Activated CD4-positive, alpha-beta T cell treated with anti-CD3 and anti-CD28 coated beads, Interleukin-2, Interleukin-6, amounts not matched to agents 100 ng/mL and 50 ng/mL, durations not matched to agents 16 hours and 8 hours (primary cell): ENCODE measurements around the gene ASRGL1.
A peak's percentile ranks its signal among the peaks of the same experiment; 100 is the strongest.
"Not testable (repeated sequence)": the region's sequence is repeated elsewhere in the genome, so short reads cannot be mapped to it uniquely, and the experiment has no call there.

Experiments used
- DNase-seq: peaks from one replicate; pipeline ENCODE4 v3.0.0-alpha.2; 2020

Gene ASRGL1

DNA sequence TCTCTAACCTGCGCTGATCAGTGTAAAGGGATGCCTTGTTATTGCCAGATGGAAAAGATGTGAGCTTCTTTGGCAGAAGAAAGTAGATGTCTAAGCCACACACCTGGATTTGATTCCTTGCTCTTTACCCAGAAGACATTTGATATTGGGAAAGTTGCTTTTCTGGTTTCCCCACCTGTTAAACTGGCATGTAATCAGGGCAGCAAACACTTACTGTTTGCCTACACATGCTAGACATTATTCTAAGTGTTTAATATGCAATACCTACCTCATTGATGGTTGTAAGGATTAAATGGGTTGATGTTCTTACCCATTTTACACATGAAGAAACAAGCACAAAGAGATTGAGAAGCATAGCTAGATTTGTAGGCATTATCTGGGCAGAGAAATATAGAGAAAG lies 16.6 kb downstream of the ASRGL1 start:
- DNase-seq: no peak

DNA sequence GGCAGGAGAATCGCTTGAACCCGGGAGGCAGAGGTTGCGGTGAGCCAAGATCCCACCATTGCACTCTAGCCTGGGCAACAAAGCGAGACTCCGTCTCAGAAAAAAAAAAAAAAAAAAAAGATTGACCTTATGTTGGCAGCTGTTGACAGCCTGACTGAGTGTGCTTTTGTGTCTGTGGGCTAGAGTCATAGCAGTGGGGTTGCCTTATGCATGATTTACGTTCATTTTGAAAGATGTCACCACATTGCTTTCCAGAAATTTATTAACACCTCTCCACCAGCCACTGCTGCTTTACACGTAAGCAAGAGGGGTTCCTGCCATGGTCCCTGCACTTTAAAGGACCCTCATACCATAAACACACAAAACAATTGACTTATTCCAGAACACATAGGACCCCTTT lies 21.0 kb downstream of the ASRGL1 start:
- DNase-seq: no peak

- DNase-seq: no peak
Measured at GRCh38 chr11:62359475-62359874, 22.2 kb downstream of the ASRGL1 start.

GRCh38 chr11:62360685-62361084 lies 23.4 kb downstream of the ASRGL1 start:
- no peak for DNase-seq

DNA sequence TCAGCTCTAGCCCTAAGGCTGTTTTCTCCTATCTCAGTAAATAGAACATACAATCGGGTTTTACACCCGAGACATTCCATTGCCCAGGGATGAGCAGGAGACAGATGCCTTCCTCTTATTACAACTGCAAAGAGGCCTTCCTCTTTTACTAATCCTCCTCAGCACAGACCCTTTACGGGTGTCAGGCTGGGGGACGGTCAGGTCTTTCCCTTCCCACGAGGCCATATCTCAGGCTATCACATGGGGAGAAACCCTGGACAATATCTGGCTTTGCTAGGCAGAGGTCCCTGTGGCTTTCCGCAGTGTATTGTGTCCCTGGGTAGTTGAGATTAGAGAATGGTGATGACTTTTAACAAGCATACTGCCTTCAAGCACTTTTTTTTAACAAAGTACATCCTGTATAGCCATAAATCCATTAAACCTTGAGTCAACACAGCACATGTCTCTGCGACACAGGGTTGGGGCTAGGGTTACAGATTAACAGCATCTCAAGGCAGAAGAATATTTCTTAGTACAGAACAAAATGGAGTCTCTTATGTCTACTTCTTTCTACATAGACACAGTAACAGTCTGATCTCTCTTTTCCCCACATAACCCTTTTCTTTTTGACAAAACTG lies 31.7 kb downstream of the ASRGL1 start:
- not testable (repeated sequence) for DNase-seq

DNA sequence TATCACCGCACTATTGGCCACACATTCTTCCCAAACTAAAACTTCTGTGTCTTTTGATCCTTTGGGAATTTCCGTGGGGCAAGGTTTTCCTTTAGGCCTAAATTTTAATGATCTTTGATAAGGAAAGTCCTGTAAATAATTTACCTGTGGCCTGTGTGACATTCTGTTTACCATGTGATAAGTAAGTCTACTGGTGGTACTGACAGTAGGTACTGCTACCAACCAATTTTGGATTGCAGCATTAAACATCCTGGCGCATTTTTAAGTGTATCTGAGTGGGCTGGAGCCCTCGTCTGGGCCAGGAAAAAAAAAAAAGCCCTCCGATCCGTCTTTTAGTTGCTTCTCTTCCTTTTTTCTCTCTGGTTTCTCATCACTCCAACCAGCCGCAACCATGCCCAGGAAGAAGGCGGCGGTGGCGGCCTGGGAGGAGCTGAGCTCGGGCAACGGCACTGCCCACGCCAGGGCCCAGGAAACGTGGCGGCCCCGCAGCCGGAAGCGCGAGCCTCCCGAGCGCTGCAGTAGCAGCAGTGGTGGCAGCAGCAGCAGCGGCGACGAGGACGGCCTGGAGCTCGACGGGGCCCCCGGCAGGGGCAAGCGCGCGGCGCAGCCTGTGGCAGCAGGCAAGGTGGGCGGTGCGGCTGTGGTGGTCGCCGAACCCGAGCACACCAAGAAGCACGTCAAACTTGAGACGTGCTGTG lies 33.6 kb downstream of the ASRGL1 start:
- DNase-seq: peak; percentile 53

GRCh38 chr11:62372871-62373270 lies 35.6 kb downstream of the ASRGL1 start:
- DNase-seq: no peak

DNA sequence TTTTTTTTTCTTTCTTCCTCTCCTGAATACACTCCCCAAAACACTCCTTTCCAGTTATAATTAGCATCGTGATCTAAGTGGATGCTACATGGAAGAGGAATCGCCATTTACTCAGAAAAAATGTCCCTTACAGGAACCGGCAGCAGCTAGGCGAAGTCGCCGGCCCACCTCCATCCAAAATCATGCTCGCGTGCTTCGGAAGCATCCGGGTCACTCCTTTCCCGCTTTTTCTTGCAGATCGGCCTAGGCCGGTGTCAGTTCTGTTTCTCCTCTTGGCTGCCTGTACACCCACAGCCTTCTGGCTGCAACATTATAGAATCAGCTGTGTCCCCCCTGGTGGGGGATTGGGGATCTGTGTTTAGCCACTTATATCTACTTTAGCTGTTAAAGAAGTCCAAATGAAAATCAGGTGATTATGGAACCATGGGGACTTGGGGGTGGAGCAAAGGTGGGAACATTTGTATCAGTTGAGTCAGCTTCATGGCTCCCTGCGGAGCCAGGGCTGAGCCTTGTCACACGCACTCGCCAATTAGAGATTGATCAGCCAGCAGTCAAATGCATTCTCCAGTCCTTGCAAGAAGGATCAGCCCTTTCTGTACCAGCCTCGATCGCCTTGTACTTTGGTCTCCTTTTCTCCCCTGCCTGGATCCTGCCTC lies 36.3 kb downstream of the ASRGL1 start:
- DNase-seq: no peak

GRCh38 chr11:62374801-62375200 lies 37.6 kb downstream of the ASRGL1 start:
- DNase-seq: no peak

GRCh38 chr11:62378459-62379063 lies 41.3 kb downstream of the ASRGL1 start:
- DNase-seq: peak; percentile 61

DNA sequence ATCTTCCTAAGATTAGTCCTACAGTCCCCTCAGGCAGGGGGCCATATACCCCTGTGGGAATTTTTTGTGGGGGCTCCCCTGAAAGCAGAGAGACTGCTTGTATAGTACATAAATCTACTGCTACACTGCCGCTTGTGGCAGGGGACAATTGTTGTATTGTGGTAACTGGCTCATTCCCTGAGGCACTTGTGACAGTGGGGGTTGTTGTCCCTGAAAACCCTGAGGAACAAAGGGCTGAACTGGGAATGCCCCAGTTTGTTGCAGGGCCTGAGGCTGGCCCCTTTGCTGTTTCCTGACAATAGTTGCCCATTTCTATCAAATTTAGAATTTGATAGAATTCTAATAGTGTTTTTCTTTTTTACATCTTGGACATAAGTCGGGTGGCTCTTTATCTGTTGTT lies 42.3 kb downstream of the ASRGL1 start:
- not testable (repeated sequence) for DNase-seq

DNA sequence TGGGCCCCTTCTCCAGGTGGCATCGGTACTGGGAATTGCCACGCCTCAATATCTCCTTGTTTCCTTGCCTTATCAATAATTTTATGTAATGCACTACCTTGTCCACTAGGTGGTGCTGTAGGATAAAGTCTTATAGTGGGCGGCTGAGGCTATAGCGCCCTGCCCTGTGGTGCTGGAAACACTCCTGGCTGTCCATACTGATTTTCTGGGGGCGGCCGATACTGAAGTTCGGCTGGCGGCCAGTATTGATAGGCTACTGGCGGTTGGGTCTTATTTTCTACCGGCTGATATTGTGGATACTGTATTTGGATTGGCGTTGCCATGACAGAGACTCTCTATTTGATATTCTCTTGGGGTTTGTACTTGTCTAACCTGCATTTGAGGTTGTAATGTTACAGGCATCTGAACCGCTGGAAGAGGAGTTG lies 43.6 kb downstream of the ASRGL1 start:
- DNase-seq: peak; percentile 81

- DNase-seq: no peak
Measured at GRCh38 chr11:62383822-62384221, 46.6 kb downstream of the ASRGL1 start.

- peak; percentile 41 for DNase-seq
Measured at GRCh38 chr11:62386083-62386482, 48.8 kb downstream of the ASRGL1 start.

- no peak for DNase-seq
Measured at GRCh38 chr11:62387381-62387780, 50.1 kb downstream of the ASRGL1 start.

- DNase-seq: no peak
Measured at GRCh38 chr11:62388999-62389398, 51.8 kb downstream of the ASRGL1 start.

DNA sequence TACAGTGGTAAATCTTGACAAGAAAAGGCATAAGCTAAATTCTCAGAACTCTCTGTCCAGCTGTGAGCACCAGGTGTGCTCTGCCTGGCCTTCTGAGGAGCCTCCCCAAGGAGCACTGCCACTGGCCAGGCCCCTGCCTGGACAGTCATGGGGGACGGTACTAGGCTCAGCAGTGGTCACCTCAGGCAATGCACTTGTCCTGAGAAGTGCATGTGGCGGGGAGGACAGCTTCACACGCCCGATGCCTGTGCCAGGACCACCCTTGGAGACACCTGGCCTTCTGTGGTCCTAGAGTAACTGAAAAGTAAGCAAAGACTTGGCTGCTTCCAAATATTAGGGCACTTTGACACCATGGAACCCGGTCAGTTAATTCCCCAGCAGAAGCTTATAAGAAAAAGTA lies 53.0 kb downstream of the ASRGL1 start:
- DNase-seq: no peak

DNA sequence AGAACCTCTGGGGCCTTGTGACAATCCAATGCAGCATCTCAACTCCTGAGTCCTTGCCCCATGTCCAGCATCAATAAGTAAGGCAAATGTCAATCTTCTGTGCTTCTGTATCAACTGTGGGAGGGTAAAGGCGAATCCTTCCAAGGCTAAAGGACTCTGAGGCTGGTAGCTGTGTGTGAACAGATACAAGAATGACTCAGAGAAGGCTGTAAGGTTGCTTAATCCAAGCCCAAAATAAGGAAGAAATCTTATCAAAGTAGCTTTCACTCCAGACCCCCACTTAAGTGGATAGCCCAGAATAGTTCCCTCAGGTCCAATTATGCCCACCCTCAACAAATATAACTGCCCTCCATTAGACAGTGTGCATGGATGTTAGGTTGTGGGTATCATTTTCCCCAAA lies 53.5 kb downstream of the ASRGL1 start:
- no peak for DNase-seq

DNA sequence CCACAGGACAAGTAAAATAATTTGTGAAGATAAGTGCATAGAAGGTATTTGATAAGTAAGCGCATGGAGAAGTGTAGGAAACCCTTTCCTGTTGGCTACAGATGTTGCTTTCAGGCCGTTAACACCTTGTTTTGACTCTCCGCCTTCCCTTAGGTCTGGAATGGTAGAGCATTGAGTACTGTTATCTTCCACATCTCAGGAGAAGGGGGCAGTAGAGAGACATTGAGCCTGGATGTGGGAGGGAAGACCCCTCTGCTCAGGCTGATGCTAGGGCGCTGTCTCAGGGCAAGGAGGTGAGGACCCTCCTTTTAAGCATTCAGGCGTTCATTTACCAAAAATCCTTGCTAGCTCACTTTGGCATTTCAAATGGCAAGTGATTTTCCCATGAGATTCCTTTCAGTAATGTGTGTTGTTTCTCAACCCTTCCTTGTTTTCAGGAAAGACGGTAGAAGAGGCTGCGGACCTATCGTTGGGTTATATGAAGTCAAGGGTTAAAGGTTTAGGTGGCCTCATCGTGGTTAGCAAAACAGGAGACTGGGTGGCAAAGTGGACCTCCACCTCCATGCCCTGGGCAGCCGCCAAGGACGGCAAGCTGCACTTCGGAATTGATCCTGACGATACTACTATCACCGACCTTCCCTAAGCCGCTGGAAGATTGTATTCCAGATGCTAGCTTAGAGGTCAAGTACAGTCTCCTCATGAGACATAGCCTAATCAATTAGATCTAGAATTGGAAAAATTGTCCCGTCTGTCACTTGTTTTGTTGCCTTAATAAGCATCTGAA lies 54.6 kb downstream of the ASRGL1 start:
- no peak for DNase-seq

- no peak for DNase-seq
Measured at GRCh38 chr11:62392506-62392905, 55.3 kb downstream of the ASRGL1 start.

DNA sequence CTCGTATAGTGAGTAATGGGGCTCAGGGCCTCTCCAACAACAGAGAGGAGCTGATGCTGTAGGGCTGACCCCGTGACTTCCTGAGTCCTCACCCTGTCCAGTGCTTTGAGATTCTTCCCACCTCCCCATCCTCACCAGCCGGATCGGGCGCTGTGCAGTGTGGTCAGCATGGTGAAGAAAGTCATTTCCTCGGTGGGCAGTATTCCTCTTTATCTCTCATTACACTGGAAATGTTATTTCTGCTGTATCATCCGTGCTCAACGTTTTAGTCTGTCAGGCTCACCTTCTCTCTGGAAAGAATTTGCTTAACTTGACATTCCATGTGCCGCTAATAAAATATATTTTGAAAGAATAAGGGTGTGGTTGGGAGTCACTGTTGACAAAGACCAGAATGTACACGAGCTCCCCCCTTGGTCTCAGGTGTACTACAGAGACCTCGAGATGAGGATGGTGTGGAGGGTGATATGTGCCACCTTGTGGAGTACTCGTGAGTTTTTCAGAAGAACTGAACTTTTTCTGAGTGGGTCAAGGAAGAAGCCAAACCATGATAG lies 55.9 kb downstream of the ASRGL1 start:
- peak; percentile 46 for DNase-seq

- no peak for DNase-seq
Measured at GRCh38 chr11:62393735-62394134, 56.5 kb downstream of the ASRGL1 start.
